SK-N-SH (cell line): ENCODE measurements around the gene NIPAL3. TPM values are rescaled to one million over a fixed set of nuclear protein-coding genes. Genes with fewer than 3 reads are reported as not detected.
A peak's percentile ranks its signal among the peaks of the same experiment; 100 is the strongest.

Experiments
- CTCF ChIA-PET: fragments of 300-600, 350-600 bp; formaldehyde crosslinking; extraction: SDS; loops from one replicate; lab custom pipeline; 2021; lab: Yijun Ruan, JAX
- POLR2A ChIA-PET: fragments of 350-600 bp; sonication (Branson Sonifier 250); formaldehyde crosslinking; extraction: SDS; loops from one replicate; lab custom pipeline; 2020; ENCODE audit warnings: antibody characterized with exemption, inconsistent platforms; lab: Yijun Ruan, JAX
- DNase-seq: peaks from one replicate; pipeline ENCODE4 v3.0.0; 2012
- H2AFZ ChIP-seq: fragments of 200-600 bp; sonication (generic); 2 replicates; pipeline ENCODE4 v1.8.1; 2016; ENCODE audit warnings: antibody characterized with exemption, mild to moderate bottlenecking, low read depth
- H3F3A ChIP-seq: fragments of 200-600 bp; sonication (generic); replicated peaks from 2 replicates; pipeline ENCODE3; 2016; ENCODE audit warnings: antibody characterized with exemption, mild to moderate bottlenecking; ENCODE audit not compliant: insufficient read depth
- H3K27ac ChIP-seq, 2 experiments: fragments of 200-500 bp in 1 of 2; fragments of 200-600 bp in 1 of 2; sonication (Bioruptor generic) in 1 of 2; sonication (generic), shearing (Covaris generic) in 1 of 2; 2 replicates each; pipeline versions ENCODE4 v1.5.1 to v1.6.1; 2014 to 2016; ENCODE audit warnings: low read depth in 2 of 2, inconsistent platforms in 1 of 2, low read length in 1 of 2, mild to moderate bottlenecking in 1 of 2, mixed read lengths in 1 of 2
- H3K27me3 ChIP-seq: fragments of 200-600 bp; sonication (generic), shearing (Covaris generic); 2 replicates; pipeline ENCODE4 v1.6.1; 2016; ENCODE audit warnings: mixed run types; ENCODE audit not compliant: insufficient read depth
- H3K36me3 ChIP-seq, 2 experiments: fragments of 200-500 bp in 1 of 2; fragments of 200-600 bp in 1 of 2; sonication (Bioruptor generic) in 1 of 2; sonication (generic) in 1 of 2; replicated peaks in 1 of 2; 2 replicates each; pipeline versions ENCODE3 to v1.5.1; 2014 to 2016; ENCODE audit warnings: low read length in 1 of 2, mild to moderate bottlenecking in 1 of 2; ENCODE audit not compliant: insufficient read depth in 2 of 2, control insufficient read depth in 1 of 2
- H3K4me1 ChIP-seq, 2 experiments: fragments of 200-500 bp in 1 of 2; fragments of 200-600 bp in 1 of 2; sonication (Bioruptor generic) in 1 of 2; sonication (generic), shearing (Covaris generic) in 1 of 2; 2 replicates each; pipeline versions ENCODE4 v1.5.1 to v1.6.1; 2014 to 2016; ENCODE audit warnings: low read depth in 1 of 2, low read length in 1 of 2, mixed run types in 1 of 2; ENCODE audit not compliant: insufficient read depth in 2 of 2, control insufficient read depth in 1 of 2
- H3K4me2 ChIP-seq: fragments of 200-600 bp; sonication (generic), shearing (Covaris generic); 2 replicates; pipeline ENCODE4 v1.6.1; 2017; ENCODE audit warnings: mixed run types
- H3K4me3 ChIP-seq, 2 experiments: fragments of 200-500 bp in 1 of 2; fragments of 200-600 bp in 1 of 2; sonication (Bioruptor generic) in 1 of 2; sonication (generic), shearing (Covaris generic) in 1 of 2; 2 replicates each; pipeline versions ENCODE4 v1.5.1 to v1.8.1; 2014 to 2016; ENCODE audit warnings: low read depth in 2 of 2, inconsistent platforms in 1 of 2, low read length in 1 of 2, mild to moderate bottlenecking in 1 of 2, mixed read lengths in 1 of 2, moderate library complexity in 1 of 2
- H3K79me2 ChIP-seq: fragments of 200-600 bp; sonication (generic); 2 replicates; pipeline ENCODE4 v1.8.1; 2017; ENCODE audit warnings: mild to moderate bottlenecking; ENCODE audit not compliant: insufficient read depth
- H3K9ac ChIP-seq: fragments of 200-600 bp; sonication (generic); 2 replicates; pipeline ENCODE4 v1.6.1; 2017; ENCODE audit warnings: mixed run types
- H3K9me2 ChIP-seq: fragments of 200-600 bp; sonication (generic); 2 replicates; pipeline ENCODE4 v1.6.1; 2017; ENCODE audit warnings: mixed run types
- H3K9me3 ChIP-seq: fragments of 200-600 bp; sonication (generic); 2 replicates; pipeline ENCODE4 v1.6.1; 2017; ENCODE audit warnings: mixed run types, mild to moderate bottlenecking, moderate library complexity
- H4K20me1 ChIP-seq: fragments of 200-600 bp; sonication (generic); 2 replicates; pipeline ENCODE4 v1.6.1; 2017; ENCODE audit warnings: mild to moderate bottlenecking, mixed run types; ENCODE audit not compliant: insufficient read depth
- ELF1 ChIP-seq: IDR thresholded peaks from 2 replicates; pipeline ENCODE4 v1.4.0; 2012
- EZH2phosphoT487 ChIP-seq: fragments of 200-600 bp; sonication (generic); IDR thresholded peaks from 2 replicates; pipeline ENCODE4 v1.6.1; 2017; ENCODE audit warnings: low read depth, mixed run types, mild to moderate bottlenecking, antibody characterized with exemption, moderate library complexity, borderline replicate concordance
- FOSL2 ChIP-seq: IDR thresholded peaks from 2 replicates; pipeline ENCODE4 v1.4.0; 2012; ENCODE audit warnings: low read depth, mild to moderate bottlenecking, moderate library complexity, borderline replicate concordance
- GABPA ChIP-seq: IDR thresholded peaks from 2 replicates; pipeline ENCODE4 v1.4.0; 2012; ENCODE audit warnings: low read depth, mild to moderate bottlenecking
- GATA2 ChIP-seq: sonication (generic); formaldehyde crosslinking; IDR thresholded peaks from 2 replicates; pipeline ENCODE4 v1.5.0; 2020; ENCODE audit warnings: mild to moderate bottlenecking, missing genetic modification reagents
- JUND ChIP-seq: IDR thresholded peaks from 2 replicates; pipeline ENCODE4 v1.4.0; 2012
- NRF1 ChIP-seq: IDR thresholded peaks from 2 replicates; pipeline ENCODE4 v1.6.1; 2012; ENCODE audit warnings: low read depth, mild to moderate bottlenecking, low read length
- POLR2AphosphoS5 ChIP-seq: IDR thresholded peaks from 2 replicates; pipeline ENCODE4 v1.6.1; 2012; ENCODE audit warnings: low read depth, low read length
- RCOR1 ChIP-seq: fragments of 150-350 bp; IDR thresholded peaks from 2 replicates; pipeline ENCODE4 v1.6.1; 2017; ENCODE audit warnings: antibody characterized with exemption, low read length
- REST ChIP-seq: IDR thresholded peaks from 2 replicates; pipeline ENCODE4 v1.6.1; 2012; ENCODE audit warnings: mild to moderate bottlenecking, low read depth, low read length, moderate library complexity
- SIN3A ChIP-seq: IDR thresholded peaks from 2 replicates; pipeline ENCODE4 v1.6.1; 2012; ENCODE audit warnings: low read depth, mild to moderate bottlenecking, low read length, moderate library complexity, borderline replicate concordance
- TAF1 ChIP-seq: IDR thresholded peaks from 2 replicates; pipeline ENCODE4 v1.6.1; 2012; ENCODE audit warnings: low read depth, mild to moderate bottlenecking, low read length, moderate library complexity, borderline replicate concordance
- TCF12 ChIP-seq: IDR thresholded peaks from 2 replicates; pipeline ENCODE4 v1.4.0; 2012
- TEAD4 ChIP-seq: IDR thresholded peaks from 2 replicates; pipeline ENCODE4 v1.4.0; 2012; ENCODE audit warnings: mild to moderate bottlenecking, borderline replicate concordance; ENCODE audit not compliant: insufficient read depth
- WGBS: methylation state at CpG from one replicate; pipeline ENCODE4 v1.1.6; 2017; ENCODE audit warnings: low lambda C conversion rate; 5-methylcytosine and 5-hydroxymethylcytosine counted together
- polyA plus RNA-seq, 3 experiments: library from polyadenylated mRNA; depleted of rRNA; stranded (reverse); fragments of >200 nt; gene quantifications; 2 replicates each; pipeline ENCODE4 v1.2.3, GENCODE V29; 2012
- TF ChIP-seq, protein P1 (sequence below): IDR thresholded peaks from 2 replicates; pipeline ENCODE4 v1.4.0; 2012; ENCODE audit warnings: low read depth, borderline replicate concordance
- TF ChIP-seq, protein P2 (sequence below): fragments of 150-350 bp; IDR thresholded peaks from 2 replicates; pipeline ENCODE4 v1.6.1; 2017; ENCODE audit warnings: antibody characterized with exemption, low read length, low read depth, borderline replicate concordance
- TF ChIP-seq, protein P3 (sequence below): IDR thresholded peaks from 2 replicates; pipeline ENCODE4; 2012

The NIPAL3 gene
- polyA plus RNA-seq, 1 of the 3 experiments (the other 2 are of a cell fraction), result 20.3 TPM

DNA sequence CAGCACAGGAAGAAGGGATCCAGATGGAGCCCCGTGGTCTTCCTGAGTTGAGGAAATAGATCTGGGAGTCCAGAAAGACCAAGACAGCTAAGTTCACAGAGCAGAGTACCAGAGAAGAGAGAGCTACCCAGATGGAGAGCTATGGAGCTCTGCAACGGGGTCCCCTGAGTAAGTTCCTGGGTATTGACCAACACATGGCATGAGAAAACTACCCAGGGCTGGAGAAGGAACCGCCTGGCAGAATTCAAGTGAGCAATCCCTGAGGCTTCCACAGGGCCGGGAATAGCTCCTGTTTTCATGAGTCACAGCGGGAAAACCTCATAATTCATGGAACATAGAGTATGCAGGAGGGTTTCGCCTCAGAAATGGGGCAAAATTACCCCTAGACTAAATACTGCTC is 21.7 kb upstream of the NIPAL3 start (continued):
- TF ChIP-seq, protein P1, sequence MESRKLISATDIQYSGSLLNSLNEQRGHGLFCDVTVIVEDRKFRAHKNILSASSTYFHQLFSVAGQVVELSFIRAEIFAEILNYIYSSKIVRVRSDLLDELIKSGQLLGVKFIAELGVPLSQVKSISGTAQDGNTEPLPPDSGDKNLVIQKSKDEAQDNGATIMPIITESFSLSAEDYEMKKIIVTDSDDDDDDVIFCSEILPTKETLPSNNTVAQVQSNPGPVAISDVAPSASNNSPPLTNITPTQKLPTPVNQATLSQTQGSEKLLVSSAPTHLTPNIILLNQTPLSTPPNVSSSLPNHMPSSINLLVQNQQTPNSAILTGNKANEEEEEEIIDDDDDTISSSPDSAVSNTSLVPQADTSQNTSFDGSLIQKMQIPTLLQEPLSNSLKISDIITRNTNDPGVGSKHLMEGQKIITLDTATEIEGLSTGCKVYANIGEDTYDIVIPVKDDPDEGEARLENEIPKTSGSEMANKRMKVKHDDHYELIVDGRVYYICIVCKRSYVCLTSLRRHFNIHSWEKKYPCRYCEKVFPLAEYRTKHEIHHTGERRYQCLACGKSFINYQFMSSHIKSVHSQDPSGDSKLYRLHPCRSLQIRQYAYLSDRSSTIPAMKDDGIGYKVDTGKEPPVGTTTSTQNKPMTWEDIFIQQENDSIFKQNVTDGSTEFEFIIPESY, result no peak
- no peak for TF ChIP-seq RCOR1
- TF ChIP-seq TAF1, result no peak
- TF ChIP-seq FOSL2, result peak; percentile 82
- no peak for TF ChIP-seq GATA2 (CRISPR knock-in tag)
- no peak for TF ChIP-seq TEAD4
- TF ChIP-seq JUND, result peak; percentile 63
- no peak for TF ChIP-seq REST
- TF ChIP-seq, protein P2, sequence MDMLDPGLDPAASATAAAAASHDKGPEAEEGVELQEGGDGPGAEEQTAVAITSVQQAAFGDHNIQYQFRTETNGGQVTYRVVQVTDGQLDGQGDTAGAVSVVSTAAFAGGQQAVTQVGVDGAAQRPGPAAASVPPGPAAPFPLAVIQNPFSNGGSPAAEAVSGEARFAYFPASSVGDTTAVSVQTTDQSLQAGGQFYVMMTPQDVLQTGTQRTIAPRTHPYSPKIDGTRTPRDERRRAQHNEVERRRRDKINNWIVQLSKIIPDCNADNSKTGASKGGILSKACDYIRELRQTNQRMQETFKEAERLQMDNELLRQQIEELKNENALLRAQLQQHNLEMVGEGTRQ, result no peak
- TF ChIP-seq ELF1, result no peak
- TF ChIP-seq GABPA, result 0 out of 2 replicates have a peak, but pooled peaks have one; percentile 9
- peak; percentile 60 for TF ChIP-seq TCF12

DNA sequence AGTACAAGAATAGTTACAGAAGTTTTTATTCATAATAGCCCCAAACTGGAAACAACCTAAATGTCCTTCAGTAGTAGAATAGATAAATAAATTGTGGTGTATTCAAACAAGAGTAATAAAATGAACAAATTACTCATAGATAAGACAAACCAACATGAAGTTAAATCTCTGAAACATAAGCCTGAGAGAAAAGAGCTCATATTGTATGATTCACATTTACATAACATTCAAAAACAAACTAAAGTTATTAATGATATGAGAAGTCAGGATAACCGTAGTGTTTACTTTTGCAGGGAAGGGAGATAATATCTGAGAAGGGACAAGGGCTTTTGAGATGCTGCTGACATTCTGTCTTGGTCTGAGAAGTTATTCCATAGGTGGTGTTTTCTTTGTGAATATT is 15.5 kb upstream of the NIPAL3 start:
- WGBS, result 76% methylated on average over 1 of the region's 1 CpG
- no peak for DNase-seq
- Histone ChIP-seq H3K27me3 (no peaks in the 10 kb centered on the region), H3K4me1 (no peaks in the 10 kb centered on the region), H3K27ac (no peak overlapping the region), H3K4me3 (no peak overlapping the region), H2AFZ (no peak overlapping the region), H3K9ac (no peak overlapping the region), H3F3A (peaks cover 12% of the 10 kb centered on the region), H3K9me3 (no peaks in the 10 kb centered on the region), H3K4me2 (no peak overlapping the region; the same call in 1 of the 2 replicates), H4K20me1 (no peaks in the 10 kb centered on the region), H3K9me2 (no peaks in the 10 kb centered on the region), H3K79me2 (no peaks in the 10 kb centered on the region), H3K36me3 (peaks cover 15 to 16% of the 10 kb centered on the region in 2 experiments)
- CTCF ChIA-PET, result interaction anchor here (0.5 to 7.0 kb wide), 11 partner anchors 8 to 250 kb away, joined by 3 to 69 read pairs (median 3); partner anchors contain the start of gene NIPAL3
- POLR2A ChIA-PET, result no interaction called here
- TF ChIP-seq POLR2AphosphoS5, result no peak
- no peak for TF ChIP-seq EZH2phosphoT487
- no peak for TF ChIP-seq REST
- no peak for TF ChIP-seq TAF1
- TF ChIP-seq SIN3A, result no peak
- TF ChIP-seq, protein P1, result no peak
- TF ChIP-seq, protein P3, sequence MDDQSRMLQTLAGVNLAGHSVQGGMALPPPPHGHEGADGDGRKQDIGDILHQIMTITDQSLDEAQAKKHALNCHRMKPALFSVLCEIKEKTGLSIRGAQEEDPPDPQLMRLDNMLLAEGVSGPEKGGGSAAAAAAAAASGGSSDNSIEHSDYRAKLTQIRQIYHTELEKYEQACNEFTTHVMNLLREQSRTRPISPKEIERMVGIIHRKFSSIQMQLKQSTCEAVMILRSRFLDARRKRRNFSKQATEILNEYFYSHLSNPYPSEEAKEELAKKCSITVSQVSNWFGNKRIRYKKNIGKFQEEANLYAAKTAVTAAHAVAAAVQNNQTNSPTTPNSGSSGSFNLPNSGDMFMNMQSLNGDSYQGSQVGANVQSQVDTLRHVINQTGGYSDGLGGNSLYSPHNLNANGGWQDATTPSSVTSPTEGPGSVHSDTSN, result no peak
- no peak for TF ChIP-seq TCF12
- TF ChIP-seq NRF1, result no peak
